CD4-positive, alpha-beta memory T cell (primary cell): Measurements from ENCODE around the gene A2ML1. TPM values are rescaled to one million over a fixed set of nuclear protein-coding genes. Genes with fewer than 3 reads are reported as not detected.
"Not testable (repeated sequence)": the region's sequence is repeated elsewhere in the genome, so short reads cannot be mapped to it uniquely, and the experiment has no call there.

ENCODE experiments used
- CTCF ChIA-PET: fragments of 350-600 bp; sonication (Branson Sonifier 250); formaldehyde crosslinking; loops from one replicate; lab custom pipeline; 2021; ENCODE audit warnings: inconsistent platforms; ENCODE audit not compliant: partially characterized antibody; lab: Charles Lee
- POLR2A ChIA-PET: fragments of 350-600 bp; sonication (Branson Sonifier 250); formaldehyde crosslinking; loops from one replicate; lab custom pipeline; 2021; ENCODE audit not compliant: partially characterized antibody; lab: Charles Lee
- DNase-seq, 5 donors: peaks; one replicate each; pipeline versions ENCODE4 v3.0.0 to v3.0.0-alpha.2; 2020 to 2022; ENCODE audit warnings: mixed read lengths in 1 of 5
- H3K27ac ChIP-seq: one replicate; pipeline ENCODE4 v1.7.0; 2013; ENCODE audit warnings: low read depth, low read length
- H3K27me3 ChIP-seq: 2 replicates; pipeline ENCODE4 v1.7.0; 2013; ENCODE audit warnings: mild to moderate bottlenecking, low read length, moderate library complexity; ENCODE audit not compliant: insufficient read depth
- H3K36me3 ChIP-seq: 2 replicates; pipeline ENCODE4 v1.7.0; 2013; ENCODE audit warnings: mild to moderate bottlenecking, low read length, moderate library complexity; ENCODE audit not compliant: insufficient read depth
- H3K4me1 ChIP-seq: 2 replicates; pipeline ENCODE4 v1.7.0; 2013; ENCODE audit warnings: mild to moderate bottlenecking, low read length, moderate library complexity; ENCODE audit not compliant: insufficient read depth
- H3K4me3 ChIP-seq, 2 donors: one replicate each; pipeline ENCODE4 v1.7.0; 2013; ENCODE audit warnings: low read length in 2 of 2, mild to moderate bottlenecking in 1 of 2
- H3K9me3 ChIP-seq, 2 donors: one replicate each; pipeline ENCODE4 v1.7.0; 2013; ENCODE audit warnings: low read length in 2 of 2, control low read depth in 1 of 2; ENCODE audit not compliant: control insufficient read depth in 1 of 2
- H3K27ac Mint-ChIP-seq, 7 donors: one replicate each; pipeline ENCODE4 v1.8.0; 2020 to 2021; ENCODE audit warnings: mixed read lengths in 7 of 7, mild to moderate bottlenecking in 6 of 7, inconsistent platforms in 3 of 7, moderate library complexity in 3 of 7
- H3K27me3 Mint-ChIP-seq, 2 donors: one replicate each; pipeline ENCODE4 v1.8.0; 2020 to 2021; ENCODE audit warnings: mixed read lengths in 2 of 2
- H3K36me3 Mint-ChIP-seq, 2 donors: one replicate each; pipeline ENCODE4 v1.8.0; 2020 to 2021; ENCODE audit warnings: mixed read lengths in 2 of 2, inconsistent platforms in 1 of 2, mild to moderate bottlenecking in 1 of 2
- H3K4me1 Mint-ChIP-seq, 4 donors: one replicate each; pipeline ENCODE4 v1.8.0; 2020 to 2021; ENCODE audit warnings: mixed read lengths in 4 of 4, mild to moderate bottlenecking in 1 of 4
- H3K4me3 Mint-ChIP-seq, 8 donors: one replicate each; pipeline ENCODE4 v1.8.0; 2020 to 2021; ENCODE audit warnings: mixed read lengths in 8 of 8, mild to moderate bottlenecking in 7 of 8, moderate library complexity in 6 of 8, inconsistent platforms in 3 of 8
- H3K9me3 Mint-ChIP-seq, 8 donors: one replicate each; pipeline ENCODE4 v1.8.0; 2020 to 2021; ENCODE audit warnings: mixed read lengths in 8 of 8, mild to moderate bottlenecking in 5 of 8, inconsistent platforms in 3 of 8, moderate library complexity in 1 of 8
- intact Hi-C: fragments of 100-400 bp; cut with micrococcal nuclease; formaldehyde crosslinking; loops from one replicate; pipeline ENCODE4 v1.15.1; 2023
- polyA plus RNA-seq, 2 donors: library from polyadenylated mRNA; unstranded; fragments of 300-500 nt; fragmentation: Illumina TruSeq; gene quantifications; one replicate each; pipeline ENCODE4 v1.2.3, GENCODE V29; 2021
- total RNA-seq, 2 experiments: library from RNA; stranded (reverse); gene quantifications; one replicate each; pipeline ENCODE4 v1.2.3, GENCODE V29; 2021

The A2ML1 gene
- total and polyA plus RNA-seq, 4 experiments from 2014 or later, result not detected

DNA sequence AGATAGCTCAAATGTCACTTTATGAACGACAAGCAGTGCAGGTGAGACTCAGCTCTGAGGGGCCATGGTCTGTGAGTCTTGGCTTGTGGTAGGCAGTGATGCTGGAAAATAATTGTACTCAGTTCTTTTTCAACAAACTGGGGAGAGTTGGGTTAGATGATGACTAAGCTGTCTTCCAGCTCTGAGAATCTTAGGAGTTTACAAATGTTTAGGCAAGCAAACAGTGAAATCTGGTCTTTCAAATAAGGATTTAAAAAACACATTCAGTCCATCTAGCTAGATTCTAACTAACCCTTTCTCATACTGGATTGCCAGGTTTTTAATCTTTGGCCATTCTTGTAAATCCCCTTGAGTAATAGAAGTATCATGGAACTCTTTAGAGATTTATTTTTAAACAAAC is 95.3 kb downstream of the A2ML1 start:
- CTCF ChIA-PET, result interaction anchor here (1.9 to 7.3 kb wide), 2 partner anchors 27 to 146 kb away, joined by 4 to 38 read pairs; no protein-coding TSS in a partner anchor
- Mint-ChIP-seq H3K27me3 (no peaks in the 10 kb centered on the region), H3K27ac (peak overlapping the region in 1 of 7 donors; percentile 57), H3K4me3 (no peak overlapping the region), H3K36me3 (peaks cover 27 to 35% of the 10 kb centered on the region in 2 donors), H3K9me3 (no peaks in the 10 kb centered on the region), H3K4me1 (peaks cover 10 to 21% (median 14%) of the 10 kb centered on the region in 4 donors)
- intact Hi-C loops, result no loop called here
- POLR2A ChIA-PET, result interaction anchor here (1.2 kb wide), 1 partner anchor 31 kb away, joined by 5 read pairs; the partner anchor contains the start of gene M6PR
- Histone ChIP-seq H3K27me3 (no peaks in the 10 kb centered on the region), H3K4me1 (peaks cover 36% of the 10 kb centered on the region), H3K36me3 (no peaks in the 10 kb centered on the region), H3K27ac (no peak overlapping the region), H3K9me3 (no peaks in the 10 kb centered on the region), H3K4me3 (no peak overlapping the region)
- DNase-seq, result no peak

DNA sequence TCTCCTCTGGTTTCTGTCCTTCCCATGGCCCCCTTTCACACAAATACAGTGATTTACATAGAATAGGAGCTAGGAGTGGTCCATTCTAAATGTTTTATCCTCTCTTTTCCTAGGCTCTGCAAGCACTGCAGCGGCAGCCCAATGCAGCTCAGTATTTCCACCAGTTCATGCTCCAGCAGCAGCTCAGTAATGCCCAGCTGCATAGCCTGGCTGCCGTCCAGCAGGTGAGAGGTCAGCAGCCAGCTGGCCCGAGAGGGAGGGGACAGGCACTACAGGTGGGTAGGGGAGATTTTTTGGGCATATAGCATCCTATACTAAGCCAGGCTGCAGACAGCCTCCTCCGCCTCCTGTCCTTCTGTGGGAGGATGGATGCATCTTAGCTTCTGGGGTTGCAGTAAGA is 97.2 kb downstream of the A2ML1 start:
- H3K9me3 ChIP-seq, H3K4me3 ChIP-seq, H3K4me1 Mint-ChIP-seq, POLR2A ChIA-PET, H3K27me3 Mint-ChIP-seq, H3K4me3 Mint-ChIP-seq, H3K27me3 ChIP-seq, intact Hi-C loops, H3K36me3 ChIP-seq, DNase-seq, H3K9me3 Mint-ChIP-seq, H3K27ac ChIP-seq, H3K27ac Mint-ChIP-seq: not testable (repeated sequence)
- peaks cover 24% of the 10 kb centered on the region for H3K4me1 ChIP-seq
- peaks cover 41 to 48% of the 10 kb centered on the region in 2 donors for H3K36me3 Mint-ChIP-seq
- CTCF ChIA-PET, result interaction anchor here (2.6 kb wide), 1 partner anchor 130 kb away, joined by 10 read pairs; no protein-coding TSS in a partner anchor

DNA sequence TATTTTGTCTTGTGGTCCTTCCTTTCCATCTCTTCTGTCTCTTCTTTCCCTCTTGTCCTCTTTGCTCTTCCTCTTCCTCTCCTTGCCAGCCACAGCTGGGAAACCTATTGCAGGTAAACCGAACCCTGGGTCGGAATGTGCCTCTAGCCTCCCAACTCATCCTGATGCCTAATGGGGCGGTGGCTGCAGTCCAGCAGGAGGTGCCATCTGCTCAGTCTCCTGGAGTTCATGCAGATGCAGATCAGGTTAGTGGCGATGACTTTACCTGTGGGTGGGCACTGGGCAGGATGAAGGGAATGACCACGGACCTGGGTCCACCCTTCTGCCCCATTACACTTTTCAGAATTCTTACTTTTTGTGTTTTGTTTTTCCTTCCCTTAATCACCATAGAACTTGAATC is 100.1 kb downstream of the A2ML1 start:
- Mint-ChIP-seq H3K27ac (peak overlapping the region in 3 of 7 donors; percentile 28 to 62 (median 38)), H3K4me3 (no peak overlapping the region), H3K4me1 (peaks cover 0 to 6% (median 1%) of the 10 kb centered on the region in 4 donors), H3K9me3 (no peaks in the 10 kb centered on the region), H3K27me3 (no peaks in the 10 kb centered on the region), H3K36me3 (peaks cover 42 to 48% of the 10 kb centered on the region in 2 donors)
- H3K4me1 ChIP-seq, result no peaks in the 10 kb centered on the region
- H3K9me3 ChIP-seq, result no peaks in the 10 kb centered on the region
- H3K27ac ChIP-seq, result no peak overlapping the region
- H3K27me3 ChIP-seq, result no peaks in the 10 kb centered on the region
- POLR2A ChIA-PET, result no interaction called here
- CTCF ChIA-PET, result interaction anchor here (1.1 to 2.2 kb wide), 4 partner anchors 27 to 127 kb away, joined by 3 to 10 read pairs (median 5); partner anchors contain the start of gene M6PR
- intact Hi-C loops, result no loop called here
- H3K36me3 ChIP-seq, result no peaks in the 10 kb centered on the region
- no peak overlapping the region for H3K4me3 ChIP-seq
- DNase-seq, result no peak

Other genes starting within 250 kb of the A2ML1 start
- not detected for gene AICDA, start 209.8 kb upstream of the A2ML1 start, total RNA-seq
- gene AICDA, start 209.8 kb upstream of the A2ML1 start, polyA plus RNA-seq, result not detected
- gene MFAP5, start 159.8 kb upstream of the A2ML1 start, total RNA-seq, result not detected
- not detected for gene MFAP5, start 159.8 kb upstream of the A2ML1 start, polyA plus RNA-seq
- 10 to 100 TPM; 23.0 to 27.3 TPM for gene RIMKLB, start 124.6 kb upstream of the A2ML1 start, total RNA-seq
- gene RIMKLB, start 124.6 kb upstream of the A2ML1 start, polyA plus RNA-seq, result 1 to 10 TPM; 2.9 to 4.7 TPM
- gene PHC1, start 91.9 kb downstream of the A2ML1 start, total RNA-seq, result 10 to 100 TPM; 52.4 to 52.8 TPM
- 10 to 100 TPM; 22.3 to 28.1 TPM for gene PHC1, start 91.9 kb downstream of the A2ML1 start, polyA plus RNA-seq
- 100 to 1,000 TPM; 226 to 247 TPM for gene M6PR, start 127.0 kb downstream of the A2ML1 start, total RNA-seq
- gene M6PR, start 127.0 kb downstream of the A2ML1 start, polyA plus RNA-seq, result 100 to 1,000 TPM; 363 to 502 TPM
- gene KLRG1, start 166.9 kb downstream of the A2ML1 start, total RNA-seq, result 10 to 100 TPM; 51.2 to 55.8 TPM
- 100 to 1,000 TPM in 1 of 2 donors, 10 to 100 TPM in 1; 98.9 to 161 TPM for gene KLRG1, start 166.9 kb downstream of the A2ML1 start, polyA plus RNA-seq